Mesothelial cell of epicardium (in vitro differentiated cells): Measurements from ENCODE around the gene DOHH. TPM values are rescaled to one million over a fixed set of nuclear protein-coding genes. Genes with fewer than 3 reads are reported as not detected.

Experiments
- DNase-seq, 2 experiments: peaks; one replicate each; pipeline ENCODE4 v3.0.0; 2021; ENCODE audit warnings: low spot score in 2 of 2; ENCODE audit not compliant: unreplicated experiment in 2 of 2
- H3K27ac Mint-ChIP-seq: 2 replicates; pipeline ENCODE4 v1.8.0; 2021; ENCODE audit warnings: mixed read lengths
- H3K27me3 Mint-ChIP-seq: 2 replicates; pipeline ENCODE4 v1.8.0; 2021; ENCODE audit warnings: low read depth, mixed read lengths
- H3K36me3 Mint-ChIP-seq: 2 replicates; pipeline ENCODE4 v1.8.0; 2021; ENCODE audit warnings: mixed read lengths
- H3K4me1 Mint-ChIP-seq: 2 replicates; pipeline ENCODE4 v1.8.0; 2021; ENCODE audit warnings: mixed read lengths
- H3K4me3 Mint-ChIP-seq: 2 replicates; pipeline ENCODE4 v1.8.0; 2021; ENCODE audit warnings: mild to moderate bottlenecking, moderate library complexity, mixed read lengths
- H3K9me3 Mint-ChIP-seq: 2 replicates; pipeline ENCODE4 v1.8.0; 2021; ENCODE audit warnings: mixed read lengths
- CTCF ChIP-seq: fragments of 200-600 bp; sonication (generic); IDR thresholded peaks from one replicate; pipeline ENCODE4 v1.5.0; 2021; ENCODE audit warnings: antibody characterized with exemption; ENCODE audit not compliant: unreplicated experiment
- total RNA-seq: library from RNA; stranded (reverse); gene quantifications from 3 replicates; pipeline ENCODE4 v1.2.1, GENCODE V29; 2021

The DOHH gene
- total RNA-seq, 1 donor from 2014 or later: 8.5 TPM

GRCh38 chr19:3471954-3472655 is 28.4 kb downstream of the DOHH start:
- peak in 1 of 2 experiments; percentile 62 for DNase-seq
- TF ChIP-seq CTCF: peak; percentile 87
- Mint-ChIP-seq H3K4me3 (no peak overlapping the region), H3K36me3 (peaks cover 4% of the 10 kb centered on the region), H3K27me3 (peaks cover 28% of the 10 kb centered on the region), H3K27ac (no peak overlapping the region), H3K4me1 (no peaks in the 10 kb centered on the region), H3K9me3 (peaks cover 9% of the 10 kb centered on the region)

- Mint-ChIP-seq H3K27me3 (peaks cover 41% of the 10 kb centered on the region), H3K9me3 (peaks cover 9% of the 10 kb centered on the region), H3K27ac (no peak overlapping the region), H3K4me3 (no peak overlapping the region), H3K36me3 (peaks cover 4% of the 10 kb centered on the region), H3K4me1 (no peaks in the 10 kb centered on the region)
- no peak for TF ChIP-seq CTCF
- no peak for DNase-seq
Observed at GRCh38 chr19:3470500-3471128, 29.9 kb downstream of the DOHH start.

GRCh38 chr19:3469638-3470499 is 30.6 kb downstream of the DOHH start:
- peaks cover 48% of the 10 kb centered on the region for H3K27me3 Mint-ChIP-seq
- no peak overlapping the region for H3K27ac Mint-ChIP-seq
- peaks cover 9% of the 10 kb centered on the region for H3K9me3 Mint-ChIP-seq
- peaks cover 4% of the 10 kb centered on the region for H3K36me3 Mint-ChIP-seq
- no peak for DNase-seq
- H3K4me1 Mint-ChIP-seq: peaks cover 2% of the 10 kb centered on the region
- no peak overlapping the region for H3K4me3 Mint-ChIP-seq
- TF ChIP-seq CTCF: no peak

GRCh38 chr19:3468211-3468610 is 32.3 kb downstream of the DOHH start:
- Mint-ChIP-seq H3K36me3 (peaks cover 4% of the 10 kb centered on the region), H3K4me3 (no peak overlapping the region), H3K4me1 (peaks cover 2% of the 10 kb centered on the region), H3K27me3 (peaks cover 53% of the 10 kb centered on the region), H3K9me3 (peaks cover 9% of the 10 kb centered on the region), H3K27ac (no peak overlapping the region)
- no peak for TF ChIP-seq CTCF
- DNase-seq: no peak

GRCh38 chr19:3467437-3468198 is 32.9 kb downstream of the DOHH start:
- H3K4me1 Mint-ChIP-seq: peaks cover 5% of the 10 kb centered on the region
- no peak overlapping the region for H3K4me3 Mint-ChIP-seq
- DNase-seq: no peak
- TF ChIP-seq CTCF: no peak
- H3K27me3 Mint-ChIP-seq: peaks cover 57% of the 10 kb centered on the region
- peaks cover 4% of the 10 kb centered on the region for H3K36me3 Mint-ChIP-seq
- H3K27ac Mint-ChIP-seq: no peak overlapping the region
- peaks cover 9% of the 10 kb centered on the region for H3K9me3 Mint-ChIP-seq
